ENCODE measurements around the gene CAPN14.

Gene CAPN14

DNA sequence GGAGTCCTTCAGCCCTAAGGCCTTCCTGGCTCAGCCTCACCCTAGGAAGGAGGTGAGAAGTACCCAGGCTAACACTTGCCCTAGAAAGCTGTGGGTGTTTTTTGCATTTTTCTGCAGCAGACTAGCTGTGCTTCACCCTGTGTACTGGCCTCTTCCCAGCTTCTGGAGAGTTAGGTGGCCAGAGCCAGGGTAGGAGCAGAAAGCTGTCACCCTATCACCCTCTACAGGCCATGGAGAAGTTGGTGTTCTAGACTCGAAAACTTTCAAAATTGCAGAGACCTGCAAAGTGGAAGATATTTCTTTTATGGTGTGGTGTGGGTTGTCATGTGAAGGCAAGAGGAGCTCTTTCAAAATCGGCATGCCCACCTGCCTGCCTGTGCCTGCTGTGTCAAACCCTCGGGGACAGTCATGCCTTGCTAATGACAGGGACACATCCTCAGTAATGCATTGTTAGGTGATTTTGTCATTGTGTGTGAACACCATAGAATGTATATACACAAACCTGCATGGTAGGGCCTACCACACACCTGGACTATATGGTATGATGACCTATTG, 46.4 kb upstream of the CAPN14 start:
- H3K79me1 ChIP-seq (replicated peaks; ENCODE audit: low read length, poor library complexity, severe bottlenecking): peaks cover 2% of the 10 kb centered on the region
- H2BK5ac ChIP-seq (ENCODE audit: low read depth, low read length, poor library complexity, severe bottlenecking): no peak overlapping the region
- no peaks in the 10 kb centered on the region for H3K27me3 ChIP-seq (ENCODE audit: control insufficient read depth in 1 of 2, insufficient read depth in 1 of 2, low read length in 2 of 2)
- no peak overlapping the region for H3K18ac ChIP-seq (ENCODE audit: low read depth in 1 of 2, low read length in 2 of 2)
- no peak overlapping the region for H4K8ac ChIP-seq (ENCODE audit: low read length)
- H3K14ac ChIP-seq (ENCODE audit: low read length in 2 of 2): no peak overlapping the region
- no peak overlapping the region for H2BK12ac ChIP-seq (ENCODE audit: low read length in 2 of 2)
- H2BK15ac ChIP-seq (ENCODE audit: low read depth, poor library complexity, severe bottlenecking): no peak overlapping the region
- no peak overlapping the region for H3K4me2 ChIP-seq (ENCODE audit: low read length, poor library complexity, severe bottlenecking)
- H2AK5ac ChIP-seq (ENCODE audit: low read length, severe bottlenecking): no peak overlapping the region
- no peak overlapping the region for H3K9ac ChIP-seq (ENCODE audit: low read length)
- H3K36me3 ChIP-seq (ENCODE audit: control insufficient read depth in 1 of 2, insufficient read depth in 2 of 2, low read depth in 1 of 2, low read length in 2 of 2): peaks cover 57 to 58% of the 10 kb centered on the region in 2 experiments
- no peak overlapping the region for H3K4me3 ChIP-seq (ENCODE audit: insufficient read depth in 1 of 2, low read depth in 1 of 2, low read length in 2 of 2)
- no peak overlapping the region for H2AFZ ChIP-seq (ENCODE audit: low read depth, low read length)
- no peak overlapping the region for H2BK120ac ChIP-seq (ENCODE audit: low read depth, low read length)
- no peak overlapping the region for H4K91ac ChIP-seq (ENCODE audit: low read length)
- no peak overlapping the region for H3K27ac ChIP-seq (ENCODE audit: low read length, poor library complexity, severe bottlenecking)
- 96% methylated on average over 3 of the region's 3 CpGs for WGBS
- DNase-seq: no peak
- no peak overlapping the region for H3K23ac ChIP-seq (ENCODE audit: low read length in 2 of 2)
- H3K4ac ChIP-seq (ENCODE audit: low read depth in 1 of 2, low read length in 2 of 2): no peak overlapping the region
- peaks cover 6% of the 10 kb centered on the region for H3K9me3 ChIP-seq (ENCODE audit: control insufficient read depth, low read length)
- peaks cover 2% of the 10 kb centered on the region for H3K4me1 ChIP-seq (ENCODE audit: control insufficient read depth, insufficient read depth, low read depth, low read length)

DNA sequence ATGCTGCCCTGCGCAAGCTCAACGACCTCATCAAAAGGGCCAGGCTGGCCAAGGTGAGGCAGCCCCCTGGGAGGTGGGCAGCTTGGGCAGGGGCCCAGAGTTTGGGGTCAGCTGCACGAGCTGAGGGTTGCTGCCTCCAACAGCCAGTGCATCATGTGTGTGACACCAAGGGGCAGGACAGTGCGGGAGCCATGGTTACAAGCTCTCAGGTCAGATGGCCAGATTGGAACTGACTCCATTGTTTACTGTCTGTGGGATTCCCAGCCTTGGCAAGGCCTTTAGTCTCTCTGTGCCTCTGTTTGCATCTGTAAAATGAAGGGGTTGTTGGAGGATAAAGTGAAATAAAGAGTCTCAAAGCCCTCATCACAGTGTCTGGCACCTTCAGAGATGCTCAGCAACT, 43.6 kb upstream of the CAPN14 start:
- no peak overlapping the region for H3K9ac ChIP-seq (ENCODE audit: low read length)
- H3K4me2 ChIP-seq (ENCODE audit: low read length, poor library complexity, severe bottlenecking): no peak overlapping the region
- H2BK120ac ChIP-seq (ENCODE audit: low read depth, low read length): no peak overlapping the region
- H3K4me3 ChIP-seq (ENCODE audit: insufficient read depth in 1 of 2, low read depth in 1 of 2, low read length in 2 of 2): no peak overlapping the region
- no peak overlapping the region for H2AK5ac ChIP-seq (ENCODE audit: low read length, severe bottlenecking)
- H3K9me3 ChIP-seq (ENCODE audit: control insufficient read depth, low read length): peaks cover 7% of the 10 kb centered on the region
- H3K4me1 ChIP-seq (ENCODE audit: control insufficient read depth, insufficient read depth, low read depth, low read length): peaks cover 15% of the 10 kb centered on the region
- no peak overlapping the region for H3K14ac ChIP-seq (ENCODE audit: low read length in 2 of 2)
- no peak overlapping the region for H2BK12ac ChIP-seq (ENCODE audit: low read length in 2 of 2)
- H3K4ac ChIP-seq (ENCODE audit: low read depth in 1 of 2, low read length in 2 of 2): no peak overlapping the region
- 96% methylated on average over 4 of the region's 4 CpGs for WGBS
- no peak overlapping the region for H3K27ac ChIP-seq (ENCODE audit: low read length, poor library complexity, severe bottlenecking)
- DNase-seq: no peak
- H2BK5ac ChIP-seq (ENCODE audit: low read depth, low read length, poor library complexity, severe bottlenecking): no peak overlapping the region
- H4K91ac ChIP-seq (ENCODE audit: low read length): no peak overlapping the region
- H3K27me3 ChIP-seq (ENCODE audit: control insufficient read depth in 1 of 2, insufficient read depth in 1 of 2, low read length in 2 of 2): no peaks in the 10 kb centered on the region
- H3K79me1 ChIP-seq (replicated peaks; ENCODE audit: low read length, poor library complexity, severe bottlenecking): peaks cover 9% of the 10 kb centered on the region
- H4K8ac ChIP-seq (ENCODE audit: low read length): no peak overlapping the region
- H3K23ac ChIP-seq (ENCODE audit: low read length in 2 of 2): no peak overlapping the region
- no peak overlapping the region for H2BK15ac ChIP-seq (ENCODE audit: low read depth, poor library complexity, severe bottlenecking)
- H3K18ac ChIP-seq (ENCODE audit: low read depth in 1 of 2, low read length in 2 of 2): no peak overlapping the region
- no peak overlapping the region for H2AFZ ChIP-seq (ENCODE audit: low read depth, low read length)
- peaks cover 50 to 56% of the 10 kb centered on the region in 2 experiments for H3K36me3 ChIP-seq (ENCODE audit: control insufficient read depth in 1 of 2, insufficient read depth in 2 of 2, low read depth in 1 of 2, low read length in 2 of 2)

DNA sequence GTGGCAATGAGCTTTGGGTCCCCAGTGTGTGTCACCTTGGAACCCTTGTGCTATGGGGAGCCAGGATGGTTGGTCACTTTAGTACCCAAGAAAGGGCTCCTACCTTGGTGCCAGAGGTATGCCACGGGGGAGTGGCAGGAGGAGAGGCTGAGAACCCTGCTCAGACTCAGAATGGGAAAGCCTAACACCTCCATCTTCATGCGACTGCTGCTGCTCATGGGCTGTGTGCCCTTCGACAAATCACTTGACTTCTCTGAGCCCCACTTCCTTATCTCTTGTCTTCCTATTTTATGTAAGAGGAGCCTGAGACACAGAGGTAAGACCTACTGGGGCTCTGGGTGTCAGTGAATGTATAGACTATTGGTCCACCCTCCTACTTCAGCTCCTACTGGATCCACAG, 41.8 kb upstream of the CAPN14 start:
- H2AFZ ChIP-seq (ENCODE audit: low read depth, low read length): no peak overlapping the region
- 100% methylated on average over 2 of the region's 3 CpGs for WGBS
- no peak overlapping the region for H4K8ac ChIP-seq (ENCODE audit: low read length)
- H3K27ac ChIP-seq (ENCODE audit: low read length, poor library complexity, severe bottlenecking): no peak overlapping the region
- no peak overlapping the region for H3K18ac ChIP-seq (ENCODE audit: low read depth in 1 of 2, low read length in 2 of 2)
- H3K9ac ChIP-seq (ENCODE audit: low read length): no peak overlapping the region
- H3K79me1 ChIP-seq (replicated peaks; ENCODE audit: low read length, poor library complexity, severe bottlenecking): peaks cover 11% of the 10 kb centered on the region
- no peak overlapping the region for H4K91ac ChIP-seq (ENCODE audit: low read length)
- no peak overlapping the region for H3K4me3 ChIP-seq (ENCODE audit: insufficient read depth in 1 of 2, low read depth in 1 of 2, low read length in 2 of 2)
- peaks cover 7% of the 10 kb centered on the region for H3K9me3 ChIP-seq (ENCODE audit: control insufficient read depth, low read length)
- no peak overlapping the region for H2BK12ac ChIP-seq (ENCODE audit: low read length in 2 of 2)
- no peak overlapping the region for H2AK5ac ChIP-seq (ENCODE audit: low read length, severe bottlenecking)
- peak overlapping the region in 1 of 2 experiments; percentile 11 for H3K14ac ChIP-seq (ENCODE audit: low read length in 2 of 2)
- no peak overlapping the region for H3K23ac ChIP-seq (ENCODE audit: low read length in 2 of 2)
- H2BK5ac ChIP-seq (ENCODE audit: low read depth, low read length, poor library complexity, severe bottlenecking): no peak overlapping the region
- H2BK15ac ChIP-seq (ENCODE audit: low read depth, poor library complexity, severe bottlenecking): no peak overlapping the region
- H2BK120ac ChIP-seq (ENCODE audit: low read depth, low read length): no peak overlapping the region
- no peak for DNase-seq
- H3K4me1 ChIP-seq (ENCODE audit: control insufficient read depth, insufficient read depth, low read depth, low read length): peaks cover 27% of the 10 kb centered on the region
- H3K4ac ChIP-seq (ENCODE audit: low read depth in 1 of 2, low read length in 2 of 2): no peak overlapping the region
- no peaks in the 10 kb centered on the region for H3K27me3 ChIP-seq (ENCODE audit: control insufficient read depth in 1 of 2, insufficient read depth in 1 of 2, low read length in 2 of 2)
- H3K36me3 ChIP-seq (ENCODE audit: control insufficient read depth in 1 of 2, insufficient read depth in 2 of 2, low read depth in 1 of 2, low read length in 2 of 2): peaks cover 56 to 57% of the 10 kb centered on the region in 2 experiments
- H3K4me2 ChIP-seq (ENCODE audit: low read length, poor library complexity, severe bottlenecking): no peak overlapping the region

DNA sequence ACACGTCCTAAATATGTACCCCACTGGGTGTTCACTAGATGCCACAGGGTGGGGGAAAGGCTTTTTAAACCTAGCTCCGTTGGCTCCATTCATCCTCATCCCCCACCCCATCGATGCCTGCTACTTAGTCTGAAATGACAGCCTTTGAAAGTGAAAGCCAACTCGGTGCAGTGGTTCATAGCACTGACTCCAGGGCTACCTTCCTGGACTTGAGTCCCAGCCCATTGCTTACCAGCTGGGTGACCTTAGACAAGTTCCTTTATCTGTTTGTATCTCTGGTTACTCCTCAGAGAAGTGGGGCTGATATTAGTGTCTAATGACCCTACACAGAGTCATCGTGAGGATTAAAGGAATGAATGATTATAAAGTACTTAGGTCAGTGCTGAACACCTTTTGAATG, 41.0 kb upstream of the CAPN14 start:
- Histone ChIP-seq H3K79me1 (replicated peaks; ENCODE audit: low read length, poor library complexity, severe bottlenecking) (peaks cover 14% of the 10 kb centered on the region), H3K4me3 (ENCODE audit: insufficient read depth in 1 of 2, low read depth in 1 of 2, low read length in 2 of 2) (no peak overlapping the region), H4K8ac (ENCODE audit: low read length) (no peak overlapping the region), H4K91ac (ENCODE audit: low read length) (no peak overlapping the region), H3K27me3 (ENCODE audit: control insufficient read depth in 1 of 2, insufficient read depth in 1 of 2, low read length in 2 of 2) (no peaks in the 10 kb centered on the region), H3K27ac (ENCODE audit: low read length, poor library complexity, severe bottlenecking) (no peak overlapping the region), H2AK5ac (ENCODE audit: low read length, severe bottlenecking) (no peak overlapping the region), H3K9ac (ENCODE audit: low read length) (no peak overlapping the region), H2BK120ac (ENCODE audit: low read depth, low read length) (no peak overlapping the region), H3K18ac (ENCODE audit: low read depth in 1 of 2, low read length in 2 of 2) (no peak overlapping the region), H3K36me3 (ENCODE audit: control insufficient read depth in 1 of 2, insufficient read depth in 2 of 2, low read depth in 1 of 2, low read length in 2 of 2) (peaks cover 51 to 52% of the 10 kb centered on the region in 2 experiments), H2BK5ac (ENCODE audit: low read depth, low read length, poor library complexity, severe bottlenecking) (no peak overlapping the region), H2BK15ac (ENCODE audit: low read depth, poor library complexity, severe bottlenecking) (no peak overlapping the region), H3K14ac (ENCODE audit: low read length in 2 of 2) (no peak overlapping the region), H3K9me3 (ENCODE audit: control insufficient read depth, low read length) (peaks cover 7% of the 10 kb centered on the region), H3K4me2 (ENCODE audit: low read length, poor library complexity, severe bottlenecking) (no peak overlapping the region), H3K4me1 (ENCODE audit: control insufficient read depth, insufficient read depth, low read depth, low read length) (peaks cover 31% of the 10 kb centered on the region), H2AFZ (ENCODE audit: low read depth, low read length) (no peak overlapping the region), H3K23ac (ENCODE audit: low read length in 2 of 2) (no peak overlapping the region), H3K4ac (ENCODE audit: low read depth in 1 of 2, low read length in 2 of 2) (no peak overlapping the region), H2BK12ac (ENCODE audit: low read length in 2 of 2) (no peak overlapping the region)
- no peak for DNase-seq
- 88% methylated on average over 5 of the region's 5 CpGs for WGBS

Measured in mesenchymal stem cell (in vitro differentiated cells and primary cell).